Measurements from ENCODE around the gene CCR5. TPM values are rescaled to one million over a fixed set of nuclear protein-coding genes. Genes with fewer than 3 reads are reported as not detected.

Gene CCR5
- total RNA-seq, 4 donors from 2014 or later: 0.16 to 5.2 (median 0.78) TPM

DNA sequence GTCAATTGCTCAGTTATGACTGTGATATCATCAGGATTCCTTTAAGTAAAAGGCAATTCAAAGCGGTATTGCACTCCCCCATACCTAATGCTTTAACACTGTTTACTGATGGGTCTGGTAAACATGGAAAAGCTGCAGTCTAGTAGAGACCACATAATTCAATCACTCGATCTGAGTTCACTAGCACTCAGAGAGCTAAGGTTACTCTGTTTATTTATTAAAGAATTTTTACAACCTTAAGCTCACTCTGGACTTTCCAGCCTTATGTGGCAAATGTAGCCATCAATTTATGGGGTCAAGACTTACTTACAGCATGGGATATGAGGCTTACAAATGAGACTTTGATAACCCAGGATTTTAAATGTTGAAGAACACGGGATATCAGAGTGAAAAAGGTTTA lies 35.2 kb upstream of the CCR5 start:
- TF ChIP-seq, protein P1, sequence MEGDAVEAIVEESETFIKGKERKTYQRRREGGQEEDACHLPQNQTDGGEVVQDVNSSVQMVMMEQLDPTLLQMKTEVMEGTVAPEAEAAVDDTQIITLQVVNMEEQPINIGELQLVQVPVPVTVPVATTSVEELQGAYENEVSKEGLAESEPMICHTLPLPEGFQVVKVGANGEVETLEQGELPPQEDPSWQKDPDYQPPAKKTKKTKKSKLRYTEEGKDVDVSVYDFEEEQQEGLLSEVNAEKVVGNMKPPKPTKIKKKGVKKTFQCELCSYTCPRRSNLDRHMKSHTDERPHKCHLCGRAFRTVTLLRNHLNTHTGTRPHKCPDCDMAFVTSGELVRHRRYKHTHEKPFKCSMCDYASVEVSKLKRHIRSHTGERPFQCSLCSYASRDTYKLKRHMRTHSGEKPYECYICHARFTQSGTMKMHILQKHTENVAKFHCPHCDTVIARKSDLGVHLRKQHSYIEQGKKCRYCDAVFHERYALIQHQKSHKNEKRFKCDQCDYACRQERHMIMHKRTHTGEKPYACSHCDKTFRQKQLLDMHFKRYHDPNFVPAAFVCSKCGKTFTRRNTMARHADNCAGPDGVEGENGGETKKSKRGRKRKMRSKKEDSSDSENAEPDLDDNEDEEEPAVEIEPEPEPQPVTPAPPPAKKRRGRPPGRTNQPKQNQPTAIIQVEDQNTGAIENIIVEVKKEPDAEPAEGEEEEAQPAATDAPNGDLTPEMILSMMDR (IDR thresholded peaks at IDR 0.05): no peak
- DNase-seq (ENCODE audit: low spot score) (no peak), ATAC-seq (ENCODE audit: low FRiP score) (peak; percentile 31)

DNA sequence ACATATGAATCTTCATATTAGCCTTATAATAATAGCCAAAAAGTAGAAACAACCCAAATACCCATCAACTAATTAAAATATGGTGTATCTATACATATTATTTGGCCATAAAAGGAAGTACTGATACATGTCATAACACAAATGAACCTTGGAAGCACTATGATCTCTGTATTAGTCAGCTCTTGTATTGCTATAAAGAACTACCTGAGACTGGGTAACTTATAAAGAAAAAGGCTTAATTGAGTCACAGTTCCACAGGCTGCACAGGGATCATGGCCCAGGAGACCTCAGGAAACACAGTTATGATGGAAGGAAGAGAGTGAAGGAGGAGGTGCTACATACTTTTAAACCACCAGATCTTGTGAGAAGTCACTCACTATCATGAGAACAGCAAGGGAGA lies 32.8 kb upstream of the CCR5 start:
- DNase-seq (ENCODE audit: low spot score): no peak
- ATAC-seq (ENCODE audit: low FRiP score): no peak
- TF ChIP-seq, protein P1 (IDR thresholded peaks at IDR 0.05): no peak

DNA sequence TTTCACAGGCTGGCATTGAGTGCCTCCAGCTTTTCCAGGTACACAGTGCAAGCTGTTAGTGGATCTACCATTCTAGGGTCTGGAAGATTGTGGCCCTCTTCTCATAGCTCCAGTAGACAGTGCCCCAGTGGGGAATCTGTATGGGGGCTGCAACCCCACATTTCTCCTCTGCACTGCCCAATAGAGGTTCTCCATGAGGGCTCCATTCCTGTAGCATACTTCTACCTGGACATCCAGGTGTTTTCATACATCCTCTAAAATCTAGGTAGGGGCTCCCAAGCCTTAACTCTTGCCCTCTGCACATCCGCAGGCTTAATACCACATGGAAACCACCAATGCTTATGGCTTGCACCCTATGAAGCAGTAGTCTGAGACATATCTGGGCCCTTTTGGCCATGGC lies 31.9 kb upstream of the CCR5 start:
- no peak for ATAC-seq (ENCODE audit: low FRiP score)
- TF ChIP-seq, protein P1 (IDR thresholded peaks at IDR 0.05): no peak
- no peak for DNase-seq (ENCODE audit: low spot score)

DNA sequence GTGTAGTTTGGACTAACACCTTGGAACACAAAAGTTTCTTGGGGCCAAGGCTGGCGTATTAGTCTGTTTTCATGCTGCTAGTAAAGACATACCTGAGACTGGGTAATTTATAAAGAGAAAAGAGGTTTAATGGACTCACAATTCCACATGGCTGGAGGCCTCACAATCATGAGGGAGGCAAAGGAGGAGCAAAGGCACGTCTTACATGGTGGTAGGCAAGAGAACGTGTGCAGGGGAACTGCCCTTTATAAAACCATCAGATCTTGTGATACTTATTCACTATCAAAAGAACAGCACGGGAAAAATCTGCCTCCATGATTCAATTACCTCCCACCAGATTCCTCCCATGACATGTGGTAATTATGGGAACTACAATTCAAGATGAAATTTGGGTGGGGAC lies 26.3 kb upstream of the CCR5 start:
- no peak for ATAC-seq (ENCODE audit: low FRiP score)
- DNase-seq (ENCODE audit: low spot score): no peak
- TF ChIP-seq, protein P1 (IDR thresholded peaks at IDR 0.05): no peak

DNA sequence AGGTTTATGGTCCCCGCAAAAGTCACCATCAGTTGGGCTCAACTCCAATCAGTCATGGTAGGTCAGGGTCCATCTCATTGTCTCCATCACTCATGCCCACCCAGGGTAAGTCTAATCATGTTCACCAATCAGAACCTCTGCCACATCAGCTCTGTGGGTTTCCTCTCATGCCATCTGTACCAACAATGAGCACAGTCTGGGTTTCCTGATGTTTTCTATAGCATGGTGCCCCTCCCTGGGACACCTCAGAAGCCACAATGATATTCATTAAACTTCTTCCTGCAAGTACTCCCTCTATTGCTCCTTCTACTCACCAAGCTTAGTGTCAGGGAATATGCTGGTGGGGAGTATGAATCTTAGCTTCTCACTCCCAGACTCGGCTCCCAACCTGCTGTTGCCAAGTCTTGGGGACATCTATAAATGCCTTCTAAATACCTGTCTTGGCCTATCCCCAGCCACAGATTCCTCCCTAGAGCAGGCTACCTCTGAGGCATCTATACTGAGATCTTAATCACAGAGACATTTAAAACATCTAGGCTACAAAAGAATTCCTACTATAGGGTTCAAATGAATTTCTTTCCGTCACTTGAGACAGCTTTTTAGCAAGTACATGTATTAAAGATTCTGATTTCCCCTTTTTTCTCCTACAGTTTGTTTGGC lies 21.8 kb upstream of the CCR5 start:
- ATAC-seq (ENCODE audit: low FRiP score) (no peak), DNase-seq (ENCODE audit: low spot score) (no peak)
- TF ChIP-seq, protein P1 (IDR thresholded peaks at IDR 0.05): no peak

DNA sequence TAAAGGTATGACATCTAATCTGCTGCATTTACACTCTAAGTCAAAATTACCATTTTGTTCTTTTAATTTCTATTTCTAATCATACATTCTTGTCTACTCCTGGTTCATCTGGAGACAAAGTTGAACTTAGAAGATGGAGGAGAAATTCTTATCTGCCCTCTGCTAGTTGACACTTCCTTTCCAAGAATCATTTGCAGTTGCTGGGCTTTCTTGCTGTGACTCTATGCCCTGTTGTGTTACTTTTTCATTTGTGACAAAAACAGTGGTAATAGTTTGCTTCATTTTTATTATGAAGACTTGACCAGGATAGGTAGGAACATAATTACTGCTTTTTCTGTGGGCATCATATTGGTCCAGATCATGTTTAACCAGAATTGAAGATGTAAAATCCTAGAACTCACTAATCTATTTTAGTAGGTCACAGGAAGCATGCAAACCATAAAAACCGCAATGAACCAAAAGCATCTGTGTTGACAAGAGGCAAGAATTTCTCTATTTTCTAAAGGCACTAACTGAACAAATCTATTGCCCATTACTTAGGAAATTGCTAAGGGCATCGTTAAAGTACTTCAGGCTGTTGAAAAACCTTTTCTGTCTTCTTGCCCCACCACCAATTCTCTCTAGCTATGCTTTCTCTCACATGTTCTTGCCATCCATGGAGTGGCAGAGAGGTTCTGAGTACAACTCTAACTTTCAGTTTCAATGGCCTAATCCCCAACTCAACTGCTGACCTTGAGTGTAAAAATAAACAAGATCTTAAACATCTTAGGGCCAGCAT lies 21.1 kb upstream of the CCR5 start:
- TF ChIP-seq, protein P1 (IDR thresholded peaks at IDR 0.05): no peak
- DNase-seq (ENCODE audit: low spot score): no peak
- no peak for ATAC-seq (ENCODE audit: low FRiP score)

DNA sequence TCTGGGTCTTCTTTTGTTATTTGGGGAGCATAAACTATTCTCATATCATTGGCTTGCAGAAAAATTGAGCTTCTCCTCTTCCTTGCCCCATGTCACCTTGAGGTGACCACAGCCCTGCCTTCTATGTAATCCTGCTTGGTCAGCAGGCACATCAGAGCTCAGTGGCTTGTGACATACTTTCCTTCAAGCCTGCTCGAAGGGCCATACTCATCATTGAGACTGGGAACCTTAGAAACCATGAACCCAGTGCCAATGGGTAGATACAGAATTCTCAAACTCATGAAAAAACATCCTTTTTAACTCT lies 20.5 kb upstream of the CCR5 start:
- TF ChIP-seq, protein P1 (IDR thresholded peaks at IDR 0.05): no peak
- no peak for ATAC-seq (ENCODE audit: low FRiP score)
- DNase-seq (ENCODE audit: low spot score): no peak
